Keratinocyte (primary cell): ENCODE results near the gene DCAF15. TPM values are rescaled to one million over a fixed set of nuclear protein-coding genes. Genes with fewer than 3 reads are reported as not detected.

Experiments
- DNase-seq: peaks from one replicate; pipeline ENCODE4 v3.0.0-alpha.2; 2011; ENCODE audit warnings: low read depth, missing footprints, low spot score
- FAIRE-seq: peaks from 2 replicates; lab custom pipeline; 2011; peaks lifted over from hg19 to GRCh38; lab: Jason Lieb, UNC
- H2AFZ ChIP-seq: 2 replicates; pipeline ENCODE4 v1.6.0; 2012; ENCODE audit warnings: low read length, control low read depth, inconsistent platforms; ENCODE audit not compliant: control insufficient read depth
- H3K27ac ChIP-seq: 2 replicates; pipeline ENCODE4 v1.5.1; 2011; ENCODE audit warnings: low read length; ENCODE audit not compliant: control insufficient read depth, insufficient read depth
- H3K27me3 ChIP-seq: 3 replicates; pipeline ENCODE4 v1.6.0; 2011; ENCODE audit warnings: low read length; ENCODE audit not compliant: control insufficient read depth, insufficient read depth; ENCODE audit errors: extremely low read depth
- H3K36me3 ChIP-seq, 2 experiments: 2 replicates in 1 of 2; 3 replicates in 1 of 2; pipeline ENCODE4 v1.5.1; 2011; ENCODE audit warnings: low read length in 2 of 2, mild to moderate bottlenecking in 1 of 2; ENCODE audit not compliant: control insufficient read depth in 2 of 2, insufficient read depth in 2 of 2; ENCODE audit errors: extremely low read depth in 1 of 2
- H3K4me1 ChIP-seq: 3 replicates; pipeline ENCODE4 v1.5.1; 2011; ENCODE audit warnings: low read length; ENCODE audit not compliant: control insufficient read depth, insufficient read depth; ENCODE audit errors: extremely low read depth
- H3K4me2 ChIP-seq: 3 replicates; pipeline ENCODE4 v1.6.0; 2011; ENCODE audit warnings: low read depth, low read length; ENCODE audit not compliant: control insufficient read depth, insufficient read depth; ENCODE audit errors: extremely low read depth
- H3K4me3 ChIP-seq, 3 experiments: fragments of 200-600 bp in 1 of 3; sonication (generic) in 1 of 3; 2 replicates in 2 of 3; 3 replicates in 1 of 3; pipeline ENCODE4 v1.5.1; 2011 to 2016; ENCODE audit warnings: low read length in 3 of 3, mild to moderate bottlenecking in 3 of 3, control low read depth in 2 of 3, inconsistent platforms in 1 of 3, low read depth in 1 of 3, mixed read lengths in 1 of 3, mixed run types in 1 of 3, moderate library complexity in 1 of 3; ENCODE audit not compliant: control insufficient read depth in 2 of 3, insufficient read depth in 2 of 3; ENCODE audit errors: extremely low read depth in 1 of 3
- H3K79me2 ChIP-seq: 2 replicates; pipeline ENCODE4 v1.6.0; 2012; ENCODE audit warnings: low read length; ENCODE audit not compliant: control insufficient read depth, insufficient read depth
- H3K9ac ChIP-seq: 3 replicates; pipeline ENCODE4 v1.6.0; 2011; ENCODE audit warnings: low read length; ENCODE audit not compliant: control insufficient read depth, insufficient read depth; ENCODE audit errors: extremely low read depth
- H3K9me1 ChIP-seq: 3 replicates; pipeline ENCODE4 v1.6.0; 2011; ENCODE audit warnings: low read length; ENCODE audit not compliant: control insufficient read depth, insufficient read depth; ENCODE audit errors: extremely low read depth
- H3K9me3 ChIP-seq: 2 replicates; pipeline ENCODE4 v1.5.1; 2012; ENCODE audit warnings: low read depth, low read length; ENCODE audit not compliant: control insufficient read depth
- H4K20me1 ChIP-seq: 3 replicates; pipeline ENCODE4 v1.6.0; 2011; ENCODE audit warnings: low read length; ENCODE audit not compliant: control insufficient read depth, insufficient read depth; ENCODE audit errors: extremely low read depth
- CTCF ChIP-seq, 3 experiments: IDR thresholded peaks in 1 of 3; conservative IDR thresholded peaks in 1 of 3; optimal IDR thresholded peaks in 1 of 3; 2 replicates in 2 of 3; 3 replicates in 1 of 3; pipeline versions ENCODE3 to v1.5.1; 2011; ENCODE audit warnings: low read length in 3 of 3, mild to moderate bottlenecking in 3 of 3, moderate library complexity in 2 of 3, control low read depth in 1 of 3, inconsistent platforms in 1 of 3; ENCODE audit not compliant: insufficient read depth in 2 of 3; ENCODE audit errors: extremely low read depth in 1 of 3
- EZH2 ChIP-seq: IDR thresholded peaks from one replicate; pipeline ENCODE4 v1.6.1; 2012; ENCODE audit warnings: inconsistent platforms, mild to moderate bottlenecking, low read length, moderate library complexity
- dilution Hi-C: fragments of 300-500 bp; cut with MboI; formaldehyde crosslinking; loops from one replicate; pipeline ENCODE4 v1.7.0; 2020; ENCODE audit warnings: low sequenced_read_pairs; ENCODE audit not compliant: extremely low pct_ligation_motif_present
- polyA plus RNA-seq, 5 experiments: library from polyadenylated mRNA; depleted of rRNA in 3 of 5; stranded (reverse) in 3 of 5; stranded (forward) in 1 of 5; unstranded in 1 of 5; fragments of >200 nt; gene quantifications; 1 replicate in 1 of 5; 2 replicates in 3 of 5; 3 replicates in 1 of 5; pipeline versions ENCODE4 v1.2.1 to v1.2.3, GENCODE V29; 2011 to 2012; ENCODE audit warnings: missing spikeins in 2 of 5, low read depth in 1 of 5, low replicate concordance in 1 of 5

Gene DCAF15
- polyA plus RNA-seq, 1 donor (not counting 4 experiments of a cell fraction or from before 2014, with no cell fraction given), result 15.1 TPM

GRCh38 chr19:13981988-13982501 lies 29.7 kb downstream of the DCAF15 start:
- H3K9ac ChIP-seq, result no peak overlapping the region
- H3K27ac ChIP-seq, result no peak overlapping the region
- H3K9me3 ChIP-seq, result no peaks in the 10 kb centered on the region
- H3K4me1 ChIP-seq, result peaks cover 11% of the 10 kb centered on the region
- no peak overlapping the region for H3K4me3 ChIP-seq
- no peaks in the 10 kb centered on the region for H3K9me1 ChIP-seq
- no peaks in the 10 kb centered on the region for H3K27me3 ChIP-seq
- H3K4me2 ChIP-seq, result no peak overlapping the region
- dilution Hi-C loops, result no loop called here
- DNase-seq (no peak), FAIRE-seq (no peak)
- TF ChIP-seq EZH2 (no peak), CTCF (optimal IDR thresholded peaks at IDR 0.05 in 1 of 3, IDR thresholded peaks at IDR 0.05 in 1 of 3, conservative IDR thresholded peaks at IDR 0.05 in 1 of 3; ENCODE audit: extremely low read depth in 1 of 3, insufficient read depth in 2 of 3, low read length in 3 of 3) (no peak)
- peaks cover 5 to 6% of the 10 kb centered on the region in 2 experiments for H3K36me3 ChIP-seq
- H3K79me2 ChIP-seq, result no peaks in the 10 kb centered on the region
- H2AFZ ChIP-seq, result no peak overlapping the region
- H4K20me1 ChIP-seq, result no peaks in the 10 kb centered on the region

GRCh38 chr19:13982773-13983172 lies 30.5 kb downstream of the DCAF15 start:
- no peak for FAIRE-seq
- dilution Hi-C loops, result no loop called here
- Histone ChIP-seq H3K4me3 (no peak overlapping the region), H3K79me2 (no peaks in the 10 kb centered on the region), H3K4me2 (no peak overlapping the region), H2AFZ (no peak overlapping the region), H3K27me3 (no peaks in the 10 kb centered on the region), H3K9me1 (no peaks in the 10 kb centered on the region), H3K27ac (no peak overlapping the region), H3K9ac (no peak overlapping the region), H3K4me1 (peaks cover 11% of the 10 kb centered on the region), H3K9me3 (no peaks in the 10 kb centered on the region), H4K20me1 (no peaks in the 10 kb centered on the region), H3K36me3 (peaks cover 5 to 6% of the 10 kb centered on the region in 2 experiments)
- DNase-seq, result no peak
- no peak for TF ChIP-seq EZH2
- no peak for TF ChIP-seq CTCF (optimal IDR thresholded peaks at IDR 0.05 in 1 of 3, IDR thresholded peaks at IDR 0.05 in 1 of 3, conservative IDR thresholded peaks at IDR 0.05 in 1 of 3; ENCODE audit: extremely low read depth in 1 of 3, insufficient read depth in 2 of 3, low read length in 3 of 3)
